ENCODE measurements around the gene LRRC55.
"Not testable (repeated sequence)": the region's sequence is repeated elsewhere in the genome, so short reads cannot be mapped to it uniquely, and the experiment has no call there.

Gene LRRC55

GRCh38 chr11:57162179-57162898, 19.4 kb upstream of the LRRC55 start:
- DNase-seq = no peak

- no peak for DNase-seq
Observed at GRCh38 chr11:57163160-57163868, 18.4 kb upstream of the LRRC55 start.

- no peak for DNase-seq
Observed at GRCh38 chr11:57164317-57164716, 17.4 kb upstream of the LRRC55 start.

- DNase-seq = no peak
Observed at GRCh38 chr11:57167125-57167846, 14.5 kb upstream of the LRRC55 start.

GRCh38 chr11:57169732-57170313, 11.9 kb upstream of the LRRC55 start:
- DNase-seq = not testable (repeated sequence)

- no peak for DNase-seq
Observed at GRCh38 chr11:57172031-57172430, 9.7 kb upstream of the LRRC55 start.

DNA sequence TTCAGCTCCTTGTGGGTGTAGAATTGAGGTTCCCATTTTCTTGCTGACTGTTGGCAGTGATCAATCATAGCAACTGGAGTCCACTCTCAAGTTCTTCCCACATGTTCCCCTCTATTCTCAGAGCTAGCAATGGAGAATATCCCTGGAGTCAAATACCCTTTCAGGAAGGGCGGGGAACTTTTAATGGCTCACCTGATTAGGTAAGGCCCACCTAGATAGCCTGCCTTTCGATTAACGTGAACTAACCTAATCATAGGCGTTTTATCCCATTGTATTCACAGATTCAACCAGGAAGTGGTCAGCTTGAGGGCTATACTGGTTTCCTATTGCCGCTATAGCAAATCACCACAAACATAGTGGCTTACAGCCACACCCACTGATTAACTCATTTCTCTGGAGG, 7.1 kb upstream of the LRRC55 start:
- no peak for DNase-seq

- DNase-seq = no peak
Observed at GRCh38 chr11:57175478-57175877, 6.3 kb upstream of the LRRC55 start.

- no peak for DNase-seq
Observed at GRCh38 chr11:57178334-57178733, 3.4 kb upstream of the LRRC55 start.

DNA sequence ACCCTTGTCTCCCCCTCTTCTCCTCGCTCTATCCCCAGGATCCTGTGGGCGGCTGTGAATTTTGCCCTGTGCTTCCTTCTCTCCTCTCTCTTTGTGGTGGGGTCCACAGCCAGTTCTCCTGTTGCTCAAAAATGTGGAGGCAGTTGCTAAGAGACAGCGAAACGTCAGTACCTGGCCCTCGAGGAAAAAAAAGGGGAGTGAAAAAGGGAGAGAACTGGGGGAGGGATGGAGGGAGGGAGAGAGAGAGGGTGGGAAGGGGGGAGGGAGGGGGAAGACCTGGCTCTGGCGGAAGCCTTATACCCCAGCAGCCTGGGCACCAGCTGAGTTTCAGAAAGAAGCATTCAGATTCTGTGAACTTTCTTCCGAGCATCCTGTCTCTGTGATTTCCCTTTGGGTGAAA, 2.1 kb upstream of the LRRC55 start:
- DNase-seq = no peak

- DNase-seq = no peak
Observed at GRCh38 chr11:57180081-57180561, 1.6 kb upstream of the LRRC55 start.

DNA sequence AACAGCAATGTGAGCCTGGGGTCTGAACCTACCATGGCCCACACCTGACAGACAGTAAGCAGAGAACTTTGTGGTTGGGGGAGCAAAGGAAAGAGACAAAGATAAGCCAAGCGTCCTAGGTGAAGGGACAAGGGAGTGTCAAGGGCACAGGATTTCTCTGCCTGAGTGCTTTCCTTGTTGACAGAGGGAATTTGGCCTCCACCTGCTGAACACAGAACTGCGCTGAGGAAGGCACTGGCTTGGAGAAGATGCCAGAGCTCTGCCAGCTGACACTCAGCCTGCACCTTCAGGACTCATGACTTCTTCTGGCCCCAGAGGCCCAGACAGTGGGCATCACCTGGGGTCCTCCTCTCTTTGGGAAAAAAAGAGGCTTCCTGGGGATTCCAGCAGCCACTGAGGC, 789 bp upstream of the LRRC55 start:
- no peak for DNase-seq

DNA sequence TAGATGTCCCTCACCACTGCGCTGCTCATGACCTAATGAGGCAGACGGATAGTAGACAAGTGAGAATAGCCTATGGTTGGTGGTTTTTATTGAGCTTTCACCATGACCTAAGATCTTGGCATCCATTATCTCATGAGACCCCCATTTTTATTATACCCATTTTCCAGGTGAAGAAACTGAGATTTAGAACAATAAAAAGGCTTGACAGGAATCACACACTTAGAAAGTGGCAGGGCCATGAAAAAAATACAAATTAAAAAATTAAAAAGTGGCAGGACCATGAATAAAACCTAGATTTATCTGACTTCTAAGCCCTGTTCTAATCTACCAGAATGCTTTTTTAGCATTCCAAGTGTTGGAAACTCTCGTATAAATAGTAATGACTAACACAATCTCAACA, 1.1 kb downstream of the LRRC55 start:
- no peak for DNase-seq

DNA sequence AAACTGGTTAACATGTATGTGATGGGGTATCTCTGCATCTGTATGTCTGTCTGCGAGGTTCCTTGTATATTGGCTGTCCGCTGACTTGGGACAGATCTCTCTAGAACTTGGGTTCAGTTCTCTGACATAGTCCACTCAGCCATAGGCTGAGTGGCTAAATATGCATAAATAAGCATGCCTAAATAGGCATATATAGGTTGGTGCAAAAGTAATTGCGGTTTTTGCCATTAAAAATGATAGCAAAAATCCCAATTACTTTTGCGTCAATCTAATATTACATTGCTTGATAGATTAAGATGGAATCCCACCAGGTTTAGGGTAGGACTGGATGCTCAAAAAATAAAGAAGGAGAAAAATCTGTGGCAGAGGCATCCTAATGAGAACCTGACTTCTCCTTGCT, 8.8 kb downstream of the LRRC55 start:
- DNase-seq = no peak

- DNase-seq = no peak
Observed at GRCh38 chr11:57191311-57192219, 9.8 kb downstream of the LRRC55 start.

GRCh38 chr11:57192316-57192715, 10.6 kb downstream of the LRRC55 start:
- DNase-seq = no peak

- DNase-seq = peak; percentile 28
Observed at GRCh38 chr11:57196596-57196995, 14.8 kb downstream of the LRRC55 start.

DNA sequence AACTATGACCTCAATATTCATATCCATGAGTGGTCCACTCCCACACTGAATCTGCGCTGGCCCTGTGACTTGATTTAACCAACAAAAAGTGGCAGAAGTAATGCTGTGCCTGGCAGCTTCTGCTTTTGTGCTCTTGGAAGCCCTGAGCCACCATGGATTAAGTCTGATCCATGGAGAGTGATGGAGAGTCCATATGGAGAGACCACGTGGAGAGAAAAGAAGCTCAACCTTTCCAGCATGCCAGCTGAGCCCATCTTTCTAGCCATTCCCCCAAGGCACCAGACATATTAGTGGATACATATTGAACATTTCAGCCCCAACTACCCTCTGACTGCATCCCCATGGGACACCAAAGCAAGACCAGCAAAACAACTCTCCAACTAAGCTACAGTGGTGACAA, 16.0 kb downstream of the LRRC55 start:
- peak; percentile 11 for DNase-seq

- DNase-seq = no peak
Observed at GRCh38 chr11:57199330-57199729, 17.6 kb downstream of the LRRC55 start.

DNA sequence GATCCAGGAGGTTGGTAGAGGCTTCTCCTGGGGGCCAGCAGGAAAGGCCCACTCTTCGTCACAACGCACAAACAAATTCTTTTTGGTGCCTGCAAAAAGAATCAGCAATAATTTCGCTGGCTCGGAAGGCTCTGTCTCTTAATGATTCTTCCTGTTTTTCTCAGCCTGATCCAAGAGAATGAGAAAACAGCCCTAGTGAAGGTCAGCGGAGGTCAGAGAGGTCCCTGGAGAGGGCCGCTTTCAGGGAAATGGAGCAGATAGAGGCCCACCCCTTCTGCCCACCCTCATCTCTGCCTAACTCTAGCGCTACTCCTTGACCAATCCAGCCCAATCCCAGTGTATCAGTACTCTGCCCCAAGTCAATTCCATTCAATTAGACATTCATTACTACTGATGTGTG, 19.2 kb downstream of the LRRC55 start:
- DNase-seq = no peak

GRCh38 chr11:57202281-57202680, 20.5 kb downstream of the LRRC55 start:
- no peak for DNase-seq

DNA sequence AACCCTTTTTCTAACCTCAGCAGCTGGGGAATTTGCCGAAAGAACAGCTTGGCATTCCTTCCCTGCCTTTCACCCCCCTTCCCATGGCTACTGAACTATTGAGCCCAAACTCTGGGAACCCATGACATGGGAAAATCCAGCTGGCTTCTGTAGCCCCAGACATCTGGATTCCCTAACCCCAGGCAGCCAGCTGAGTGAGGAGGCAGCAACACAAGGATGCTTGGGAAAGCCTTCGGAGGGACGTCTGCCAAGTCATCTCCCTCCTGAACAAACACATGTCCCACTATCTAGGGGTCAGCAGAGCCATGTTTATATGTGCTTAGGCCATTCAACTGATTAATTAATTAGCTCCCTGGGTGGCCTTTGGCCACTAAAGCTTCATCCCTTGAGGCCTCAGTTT, 21.6 kb downstream of the LRRC55 start:
- peak; percentile 66 for DNase-seq

Data from right forelimb (tissue), 1 donor.